Daoy (cell line): ENCODE data around the gene NR6A1. TPM values are rescaled to one million over a fixed set of nuclear protein-coding genes. Genes with fewer than 3 reads are reported as not detected.
A peak's percentile ranks its signal among the peaks of the same experiment; 100 is the strongest.

Experiments
- DNase-seq: peaks from one replicate; pipeline ENCODE4 v3.0.0-alpha.2; 2015; ENCODE audit warnings: low read depth
- total RNA-seq: library from RNA; depleted of rRNA; stranded (reverse); fragments of >200 nt; shearing (Covaris generic); gene quantifications from 2 replicates; pipeline ENCODE4 v1.2.3, GENCODE V29; 2014

Gene NR6A1
- total RNA-seq, 1 experiment from 2014 or later, result 5.1 TPM

DNA sequence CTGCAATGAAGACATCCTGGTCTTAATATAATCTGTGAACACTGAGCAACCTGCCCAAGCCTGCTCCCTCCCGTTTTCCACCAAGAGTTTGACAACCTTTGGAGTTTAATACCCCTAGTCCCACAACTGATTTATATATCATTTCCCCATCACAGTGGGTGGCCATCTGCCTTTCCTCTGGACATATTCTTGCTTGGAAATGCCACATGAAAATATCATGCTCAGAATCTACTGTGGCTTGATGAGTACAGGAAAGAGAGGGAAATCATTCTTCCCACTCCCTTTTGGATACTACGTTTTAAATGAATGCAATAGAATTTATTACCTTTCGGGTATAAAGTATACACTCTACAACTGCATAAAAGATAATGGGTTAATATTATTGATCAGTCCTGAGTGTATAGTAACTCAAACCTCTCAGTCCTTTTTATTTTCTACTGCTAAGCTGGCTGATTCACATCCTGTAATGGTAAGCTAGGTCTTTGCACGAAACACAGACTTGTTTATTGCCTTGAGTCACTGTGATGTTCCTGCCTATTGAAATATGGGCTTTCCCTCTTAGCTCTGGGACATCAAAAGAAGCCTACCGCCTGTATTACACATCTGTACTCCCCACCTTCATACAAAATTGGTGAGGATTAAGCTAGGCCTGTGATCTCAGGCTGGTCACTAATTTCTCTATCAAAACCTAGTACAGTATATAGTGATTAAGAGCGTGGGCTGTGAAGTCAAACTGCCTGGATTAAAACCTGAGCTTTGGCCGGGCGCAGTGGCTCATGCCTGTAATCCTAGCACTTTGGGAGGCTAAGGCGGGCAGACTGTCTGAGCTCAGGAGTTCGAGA lies 196.4 kb downstream of the NR6A1 start:
- peak; percentile 95 for DNase-seq

DNA sequence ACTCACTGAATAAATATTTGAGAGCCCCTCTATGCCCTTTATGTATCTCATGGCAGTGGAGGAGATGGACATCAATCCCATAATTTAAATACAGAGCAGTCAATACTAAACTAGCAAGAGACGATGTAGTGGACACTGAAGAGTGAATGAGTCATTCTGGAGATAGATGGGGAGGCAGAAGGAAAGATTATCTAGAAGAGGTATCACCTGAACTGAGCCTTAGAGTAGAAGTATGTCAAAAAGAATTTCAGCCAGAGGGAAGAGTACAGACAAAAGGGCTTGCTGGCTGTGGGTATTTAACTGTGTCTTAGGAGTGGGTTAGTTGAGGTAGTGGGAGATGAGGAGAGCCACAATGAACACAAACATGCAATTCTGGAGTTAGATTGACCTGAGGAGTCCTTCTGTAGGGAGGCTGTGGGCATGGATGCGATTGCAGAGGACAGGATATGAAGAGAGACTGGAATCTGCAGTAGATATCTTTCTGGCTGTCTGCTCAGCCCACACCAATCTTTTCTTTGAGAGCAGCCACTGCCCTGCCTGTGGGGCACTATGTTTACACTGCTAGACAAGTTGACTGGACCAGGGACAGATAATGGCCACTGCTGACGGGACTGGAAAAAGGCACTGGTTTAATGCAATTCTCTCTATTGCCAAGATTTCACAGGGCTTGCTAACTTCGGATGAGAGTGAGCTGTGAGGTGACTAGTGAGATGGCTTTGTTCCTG lies 200.0 kb downstream of the NR6A1 start:
- DNase-seq, result no peak

DNA sequence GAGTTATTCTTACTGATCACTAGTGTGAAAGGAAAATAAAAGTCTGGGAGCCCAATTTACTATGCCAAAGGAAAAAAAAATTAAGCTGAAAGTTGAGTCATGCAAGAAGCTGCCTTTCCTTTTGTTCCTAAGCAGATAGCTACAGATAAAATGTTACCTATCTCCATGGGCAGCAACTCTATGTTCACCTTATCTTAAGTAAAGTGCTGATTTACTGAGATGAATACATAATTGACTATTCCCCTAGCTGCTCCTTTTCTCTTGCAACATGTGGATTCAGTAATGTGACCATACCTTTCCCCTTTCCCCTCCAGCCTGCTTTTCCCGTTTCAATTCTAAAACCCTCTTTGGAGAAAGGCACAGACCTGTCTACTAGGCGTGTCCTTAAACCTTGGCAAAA lies 201.2 kb downstream of the NR6A1 start:
- DNase-seq, result no peak

DNA sequence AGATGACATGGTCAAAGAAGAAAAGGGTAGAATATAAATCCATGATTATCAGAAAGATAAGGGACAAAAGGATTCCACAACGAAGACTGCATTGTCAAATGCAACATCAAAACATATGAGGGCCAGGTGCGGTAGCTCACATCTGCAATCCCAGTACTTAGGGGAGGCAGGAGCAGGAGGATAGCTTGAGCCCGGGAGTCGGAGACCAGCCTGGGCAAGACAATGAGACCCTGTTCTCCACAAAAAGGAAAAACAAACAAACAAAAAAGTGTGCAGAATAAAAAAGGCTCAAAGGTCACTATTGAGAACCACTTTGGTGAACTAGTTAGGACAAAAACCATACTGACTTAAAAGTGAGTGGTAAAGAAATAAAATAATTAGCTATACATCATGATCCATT lies 203.7 kb downstream of the NR6A1 start:
- no peak for DNase-seq

DNA sequence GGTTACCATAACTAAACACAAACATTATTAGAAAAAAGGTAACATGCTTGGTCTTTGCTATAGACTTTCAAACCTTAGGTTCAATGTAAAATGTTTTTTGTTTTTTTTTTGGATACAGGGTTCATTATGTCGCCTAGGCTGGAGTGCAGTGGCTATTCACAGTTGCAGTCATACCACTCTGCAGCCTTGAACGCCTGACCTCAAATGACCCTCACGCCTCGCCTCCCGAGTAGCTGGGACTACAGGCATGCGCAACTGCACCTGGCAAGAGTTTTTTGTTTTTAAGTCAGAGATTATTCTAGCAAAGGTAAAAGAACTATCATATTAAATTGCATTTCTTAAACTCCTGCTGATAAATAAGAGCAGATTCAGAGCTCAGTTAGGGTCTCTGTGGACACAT lies 208.8 kb downstream of the NR6A1 start:
- no peak for DNase-seq

DNA sequence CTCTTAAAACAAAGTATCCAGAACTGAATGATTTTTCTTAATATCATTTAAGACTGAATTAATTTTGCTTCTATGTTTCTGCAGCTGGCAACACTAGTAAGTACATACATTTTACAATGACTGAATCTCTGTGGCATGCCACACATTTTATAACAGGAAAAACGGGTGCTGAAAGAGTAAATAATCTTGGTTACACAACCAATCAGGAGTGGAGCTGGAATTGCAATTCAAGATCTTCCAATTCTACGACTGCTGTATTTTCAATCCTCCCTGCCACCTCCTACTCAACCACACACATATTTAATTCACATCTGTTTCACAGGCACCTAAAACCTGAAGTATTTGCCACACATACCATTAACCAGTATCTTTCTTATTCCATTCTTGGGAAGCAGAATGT lies 211.2 kb downstream of the NR6A1 start:
- peak; percentile 52 for DNase-seq

DNA sequence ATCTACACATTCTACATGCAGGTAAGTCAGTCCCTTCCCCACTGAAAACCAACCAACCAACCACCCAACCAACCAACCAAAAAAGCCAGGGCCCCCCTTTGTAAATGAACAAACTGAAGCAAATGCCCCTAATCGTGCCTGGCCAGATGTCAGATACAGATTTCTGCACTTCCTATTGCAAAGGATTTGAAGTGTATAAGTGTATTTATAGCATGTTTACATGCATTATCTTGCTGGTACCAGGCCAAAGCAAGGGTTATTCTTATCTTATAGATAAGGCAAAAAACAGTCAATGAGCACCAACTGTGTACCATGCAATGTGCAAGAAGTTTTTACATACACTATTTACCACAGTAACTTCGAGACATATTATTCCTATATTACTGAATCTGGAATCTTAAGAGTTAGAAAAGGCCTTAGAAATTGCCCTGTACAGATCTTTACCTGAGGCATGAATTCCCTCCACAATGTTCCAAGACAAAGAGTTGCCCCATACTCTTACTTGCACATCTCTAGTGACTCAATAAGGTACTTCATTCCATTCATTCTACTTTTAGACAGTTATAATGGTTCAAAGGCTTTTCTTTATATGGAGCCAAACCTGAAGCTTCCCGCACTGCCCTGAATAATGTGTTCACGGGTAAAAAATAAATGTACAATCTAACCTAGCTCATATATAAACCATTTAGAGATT lies 212.2 kb downstream of the NR6A1 start:
- DNase-seq, result no peak

DNA sequence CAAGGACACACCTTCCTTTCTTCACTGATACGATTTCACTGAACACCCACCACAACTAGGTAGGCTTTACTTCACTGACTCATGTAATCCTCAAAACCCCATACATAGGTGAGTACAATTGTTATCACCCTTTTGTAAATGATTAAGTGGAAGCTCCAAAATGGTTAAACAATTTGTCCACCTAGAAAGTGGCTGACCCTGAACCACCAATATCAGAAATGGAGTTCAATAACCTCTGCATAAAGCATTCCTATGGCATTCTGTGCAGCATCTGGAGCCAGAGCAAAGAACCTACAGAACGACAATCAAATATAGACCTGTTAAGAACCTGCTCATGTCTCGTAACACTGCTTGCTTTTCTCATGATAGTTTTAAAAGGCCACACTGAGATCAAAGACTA lies 213.2 kb downstream of the NR6A1 start:
- DNase-seq, result no peak

DNA sequence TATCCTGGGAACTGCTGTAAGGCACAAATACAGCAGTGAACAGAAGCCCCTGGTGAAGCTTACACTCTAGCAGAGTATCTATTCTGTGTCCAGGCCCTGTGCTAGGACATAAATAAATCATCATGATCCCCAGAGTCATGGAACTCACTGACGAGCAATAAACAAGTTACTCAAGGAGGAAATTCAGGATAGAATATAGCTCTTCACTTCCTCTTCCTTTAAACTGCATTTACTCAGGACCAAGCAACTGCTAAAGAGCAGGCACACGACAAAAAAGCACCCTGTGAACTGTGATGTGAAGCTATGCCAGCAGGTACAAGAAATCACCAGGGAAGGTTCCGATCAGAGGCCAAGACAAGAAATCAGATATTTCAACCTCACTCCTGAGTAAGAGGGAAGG lies 216.1 kb downstream of the NR6A1 start:
- no peak for DNase-seq

DNA sequence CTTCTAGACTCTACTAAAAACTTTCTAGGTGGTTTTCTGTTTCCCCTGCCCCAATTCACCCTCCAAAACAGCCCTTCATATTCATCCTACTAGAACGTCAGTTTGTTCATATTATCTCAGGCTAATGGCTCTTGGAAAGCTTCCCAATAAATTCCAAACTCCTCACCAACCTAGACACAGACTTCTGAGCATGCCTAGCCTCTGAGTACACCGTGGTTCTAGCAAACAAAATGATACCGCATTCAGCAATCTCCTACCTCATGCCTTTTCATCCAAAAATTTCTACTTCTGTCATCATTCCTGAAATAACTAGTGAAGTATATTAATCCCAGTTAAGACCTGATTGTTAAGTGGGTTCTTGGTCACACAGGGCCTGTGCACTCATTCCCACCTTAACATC lies 217.4 kb downstream of the NR6A1 start:
- peak; percentile 63 for DNase-seq

DNA sequence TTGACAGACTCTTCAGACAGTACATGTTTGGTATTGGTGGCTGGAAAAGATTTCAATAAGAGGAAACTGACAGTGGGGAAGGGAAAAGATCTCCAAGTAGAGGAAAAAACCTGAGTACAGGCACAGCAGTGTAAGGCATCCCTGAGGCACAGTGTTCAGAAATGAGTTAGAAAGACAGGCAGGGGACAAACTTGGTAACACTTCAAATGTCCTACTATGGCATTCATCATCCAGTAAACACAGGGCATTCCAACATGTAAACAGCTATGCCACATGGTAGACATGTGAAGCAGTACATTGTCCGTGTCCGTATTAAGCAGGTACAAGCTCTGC lies 218.9 kb downstream of the NR6A1 start:
- DNase-seq, result no peak

DNA sequence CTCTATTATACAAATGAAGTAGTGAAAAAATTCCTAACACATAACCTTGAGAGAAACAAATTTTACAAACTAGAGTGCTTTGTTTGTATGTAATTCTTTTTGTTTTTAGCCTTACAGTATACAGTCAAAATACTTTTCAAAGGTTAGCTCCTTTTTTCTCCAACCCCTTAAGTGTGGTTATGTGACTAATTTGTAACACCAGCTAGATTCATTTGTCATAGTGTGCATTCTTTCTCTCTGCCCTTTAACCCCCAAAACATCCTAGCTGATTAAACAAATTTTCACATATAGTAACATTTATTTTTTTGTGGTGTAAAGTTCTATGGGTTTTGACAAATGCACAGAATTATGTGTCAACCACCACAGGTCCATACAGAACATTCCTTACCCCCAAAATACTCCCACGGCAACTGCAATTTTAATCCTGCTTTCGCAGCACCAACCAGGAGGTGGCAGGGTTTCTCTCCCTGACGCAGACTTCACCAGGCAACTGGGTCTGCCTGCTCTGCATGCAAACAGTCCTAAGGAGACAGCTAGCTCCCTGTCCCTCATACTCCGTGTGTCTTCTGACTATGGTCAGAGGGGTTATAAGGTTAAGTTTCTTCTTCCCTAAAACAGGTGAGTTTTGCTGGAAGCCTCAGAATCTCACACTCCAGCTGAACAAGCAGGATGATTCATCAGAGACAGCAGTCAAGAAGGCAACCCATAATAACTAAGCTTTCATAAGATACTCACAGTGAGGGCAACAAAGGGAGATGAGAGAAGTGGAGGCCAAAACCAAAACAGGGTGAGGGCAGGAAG lies 219.4 kb downstream of the NR6A1 start:
- peak; percentile 80 for DNase-seq

DNA sequence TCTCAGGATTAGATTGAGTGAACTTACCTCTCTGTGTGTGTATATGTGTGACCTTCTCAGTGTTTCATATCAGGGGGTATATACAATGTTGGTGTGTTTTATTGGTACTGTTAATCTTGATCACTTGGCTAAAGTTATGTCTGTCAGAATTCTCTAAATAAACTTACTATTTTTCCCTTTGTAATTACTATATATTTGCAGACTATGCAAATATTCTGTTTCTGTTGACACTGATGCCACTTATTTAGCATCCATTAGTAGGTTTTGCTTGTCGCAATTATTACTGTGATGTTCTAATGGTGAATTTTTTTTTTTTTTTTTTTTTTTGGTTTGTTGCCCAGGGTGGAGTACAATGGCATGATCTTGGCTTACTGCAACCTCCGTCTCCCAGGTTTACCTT lies 221.0 kb downstream of the NR6A1 start:
- no peak for DNase-seq

DNA sequence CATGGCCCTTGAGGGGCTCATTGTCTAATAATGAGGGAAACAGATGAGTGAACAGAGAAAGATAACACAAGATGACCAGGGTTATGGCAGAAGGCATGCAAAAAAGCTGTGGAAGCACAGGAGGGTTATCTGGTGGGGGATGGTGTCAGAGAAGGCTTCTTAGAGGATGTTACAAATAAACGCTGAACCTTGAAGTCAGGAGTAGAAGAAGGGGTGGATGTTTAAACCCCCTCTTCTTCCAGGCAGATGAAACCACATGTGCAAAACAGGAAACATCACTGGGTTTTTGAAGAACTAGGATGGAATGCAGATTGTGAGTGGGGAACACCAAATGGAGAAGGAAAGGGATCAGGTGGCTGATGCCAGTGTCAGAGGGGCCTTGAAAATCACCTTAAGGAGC lies 222.1 kb downstream of the NR6A1 start:
- no peak for DNase-seq

DNA sequence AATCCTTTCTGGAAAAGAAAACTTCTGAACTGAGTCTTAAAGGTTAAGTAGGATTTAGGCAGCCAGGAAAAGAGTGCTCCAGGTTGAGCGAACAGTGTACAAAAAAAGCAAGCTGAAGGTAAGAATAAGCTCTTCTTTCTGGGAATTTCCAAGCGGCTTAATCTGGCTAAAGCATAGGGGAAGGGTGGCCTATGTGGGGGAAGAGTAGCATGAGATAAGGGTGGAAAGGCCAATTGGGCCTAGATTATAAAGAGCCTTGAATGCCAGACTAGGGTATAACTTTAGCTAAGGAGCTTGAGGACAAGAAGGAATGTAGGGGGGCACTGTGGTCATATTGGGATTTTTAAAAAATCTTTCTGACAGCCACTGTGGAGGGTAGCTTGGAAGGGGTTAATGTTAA lies 226.6 kb downstream of the NR6A1 start:
- no peak for DNase-seq

DNA sequence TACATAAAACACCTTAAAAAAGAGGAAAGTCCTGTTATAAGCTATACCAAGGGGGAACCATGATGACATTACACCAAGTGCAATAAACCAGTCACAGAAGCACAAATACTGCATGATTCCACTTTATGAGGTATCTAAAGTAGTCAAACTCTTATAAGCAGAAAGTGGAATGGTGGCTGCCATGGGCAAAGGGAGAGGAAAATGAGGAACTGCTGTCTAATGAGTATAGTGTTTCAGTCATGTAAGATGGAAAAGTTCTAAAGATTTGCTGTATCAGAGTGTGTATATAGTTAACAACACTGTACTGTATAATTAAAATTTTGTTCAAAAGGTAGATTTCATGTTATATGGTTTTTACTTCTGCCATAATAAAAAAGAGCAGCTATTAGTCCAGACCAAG lies 229.3 kb downstream of the NR6A1 start:
- DNase-seq, result no peak

DNA sequence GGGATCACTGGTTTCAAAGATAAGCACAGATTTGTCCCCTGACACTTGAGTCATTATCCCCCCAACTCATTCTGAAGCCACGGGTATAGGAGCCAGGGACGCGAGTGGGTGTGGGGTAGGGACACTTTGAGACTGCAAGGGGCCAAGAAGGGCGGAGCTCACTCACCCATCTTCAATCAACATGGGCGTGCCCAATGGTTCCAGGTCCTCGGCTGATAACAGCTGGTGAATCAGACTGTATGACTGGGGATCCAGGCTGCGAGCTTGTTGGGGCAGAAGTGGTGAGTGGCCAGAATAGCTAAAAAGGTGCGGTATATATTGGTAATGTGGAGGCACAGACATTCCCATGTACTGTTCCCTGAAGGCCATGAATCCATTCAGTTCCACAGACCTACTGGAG lies 233.2 kb downstream of the NR6A1 start:
- no peak for DNase-seq

DNA sequence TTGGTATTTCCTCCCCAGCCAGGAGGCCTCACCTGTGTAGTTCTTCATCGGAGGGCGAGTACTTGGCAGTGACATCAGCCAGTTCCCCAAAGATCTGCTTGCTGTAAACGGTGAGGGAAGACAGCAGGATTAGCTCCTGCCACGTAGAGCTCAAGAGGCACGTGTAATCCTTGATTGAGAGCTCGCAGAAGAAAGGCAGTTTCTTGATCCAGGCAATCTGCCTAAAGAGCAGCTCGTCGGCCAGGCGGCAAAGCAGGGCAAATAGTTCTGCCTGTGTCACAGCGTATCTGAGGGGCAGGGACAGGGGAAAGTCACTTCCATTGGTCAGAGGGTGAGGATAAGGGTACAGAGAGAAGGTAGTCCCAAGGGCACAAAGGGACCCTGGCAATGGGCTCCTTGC lies 235.3 kb downstream of the NR6A1 start:
- no peak for DNase-seq

DNA sequence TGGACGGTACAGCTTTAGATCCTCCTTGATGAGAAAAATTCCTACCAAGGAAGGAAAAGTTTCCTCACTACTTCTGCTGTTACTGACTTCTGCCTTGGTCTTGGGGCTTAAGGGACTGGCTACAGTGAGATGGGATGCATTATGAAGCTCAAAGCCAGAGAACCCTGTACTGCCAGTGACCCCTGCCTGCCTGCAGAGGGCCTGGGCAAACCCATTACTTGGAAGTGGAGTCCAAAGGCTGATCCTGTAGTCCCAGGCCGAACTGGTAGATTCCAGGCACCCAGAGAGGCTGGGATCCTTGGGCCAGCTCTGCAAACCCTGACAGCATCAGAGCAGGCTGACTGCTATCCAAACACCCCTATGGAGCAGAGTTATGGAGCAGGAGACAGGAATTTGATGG lies 238.2 kb downstream of the NR6A1 start:
- DNase-seq, result no peak

DNA sequence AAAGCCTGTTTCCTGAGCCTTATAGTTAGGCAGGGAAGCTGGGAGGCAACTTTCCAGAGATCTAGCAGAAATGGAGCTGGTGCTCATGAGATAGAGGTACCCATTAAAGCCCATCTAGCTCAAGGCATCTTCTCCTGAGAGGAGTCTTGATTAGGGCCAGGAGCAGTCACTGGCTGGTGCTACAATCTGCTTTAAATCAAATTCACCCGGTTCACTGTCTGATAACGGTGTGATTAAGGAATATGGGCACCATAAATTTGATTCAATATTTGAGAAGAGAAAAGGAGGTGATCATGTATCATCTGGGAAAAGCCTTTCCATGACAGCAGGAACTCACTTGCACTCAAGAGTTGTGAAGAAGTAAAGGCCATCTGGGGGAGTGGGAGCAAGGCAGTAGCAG lies 240.0 kb downstream of the NR6A1 start:
- no peak for DNase-seq

DNA sequence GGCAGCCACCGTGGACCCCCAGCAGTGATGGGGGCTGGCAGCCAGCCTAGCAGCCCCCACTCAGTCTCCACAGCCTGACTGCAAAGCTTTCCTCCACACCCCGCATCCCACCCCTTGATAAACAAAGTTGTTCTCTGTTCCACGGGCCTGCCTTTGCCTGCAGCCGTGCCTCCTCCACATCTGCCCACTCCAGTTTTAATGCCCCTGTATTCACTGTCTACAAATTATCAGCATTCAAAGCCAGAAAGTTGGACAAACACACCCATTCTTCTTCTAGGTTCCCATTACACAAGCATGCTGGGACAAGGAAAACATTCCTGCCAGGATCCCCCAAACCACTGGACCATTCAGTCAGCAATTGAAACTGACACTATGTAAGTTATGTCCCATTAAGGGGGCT lies 240.9 kb downstream of the NR6A1 start:
- no peak for DNase-seq

DNA sequence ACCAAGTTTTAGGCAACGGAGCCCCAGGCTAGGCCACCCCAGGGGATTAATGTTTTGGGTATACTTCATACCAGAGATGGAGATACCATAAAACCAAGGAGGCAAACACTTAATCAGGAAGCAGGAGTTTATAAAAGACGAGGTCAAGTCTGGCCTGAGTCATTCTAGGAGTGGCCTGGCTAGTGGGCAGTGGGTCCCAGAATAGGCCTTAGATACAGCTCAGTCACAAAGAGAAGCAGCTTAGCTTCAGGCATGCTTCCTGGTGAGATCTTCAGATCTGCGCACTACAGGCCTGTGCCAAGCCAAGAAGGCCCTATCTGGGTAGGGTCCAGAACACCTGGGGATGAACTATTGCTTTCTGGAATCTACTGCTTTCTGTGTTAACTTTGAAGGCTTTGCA lies 243.3 kb downstream of the NR6A1 start:
- DNase-seq, result no peak
